ENCODE measurements around the gene DPYSL3. TPM values are rescaled to one million over a fixed set of nuclear protein-coding genes. Genes with fewer than 3 reads are reported as not detected.

The DPYSL3 gene
- total RNA-seq, 2 donors from 2014 or later: 0.05 to 0.12 TPM

GRCh38 chr5:147507480-147508126 is 2.3 kb downstream of the DPYSL3 start:
- ATAC-seq (replicated peaks in 1 of 2) (no peak), DNase-seq (no peak)
- peaks cover 31% of the 10 kb centered on the region for H3K27me3 Mint-ChIP-seq (ENCODE audit: low read depth)
- H3K9me3 Mint-ChIP-seq: peaks cover 0 to 2% of the 10 kb centered on the region in 2 donors
- H3K4me3 Mint-ChIP-seq: no peak overlapping the region
- no peak overlapping the region for H3K27ac Mint-ChIP-seq
- peaks cover 2 to 5% of the 10 kb centered on the region in 2 donors for H3K36me3 Mint-ChIP-seq (ENCODE audit: insufficient read depth in 2 of 2)
- peaks cover 6% of the 10 kb centered on the region for H3K4me1 Mint-ChIP-seq (ENCODE audit: low read depth)

- DNase-seq (no peak), ATAC-seq (replicated peaks in 1 of 2) (no peak)
- no peaks in the 10 kb centered on the region for H3K4me1 Mint-ChIP-seq (ENCODE audit: low read depth)
- H3K27me3 Mint-ChIP-seq (ENCODE audit: low read depth): peaks cover 16% of the 10 kb centered on the region
- no peak overlapping the region for H3K27ac Mint-ChIP-seq
- H3K9me3 Mint-ChIP-seq: peaks cover 0 to 3% of the 10 kb centered on the region in 2 donors
- no peaks in the 10 kb centered on the region for H3K36me3 Mint-ChIP-seq (ENCODE audit: insufficient read depth in 2 of 2)
- H3K4me3 Mint-ChIP-seq: no peak overlapping the region
Observed at GRCh38 chr5:147504535-147504934, 5.3 kb downstream of the DPYSL3 start.

- DNase-seq: no peak
- ATAC-seq (replicated peaks in 1 of 2): no peak
- no peak overlapping the region for H3K4me3 Mint-ChIP-seq
- no peaks in the 10 kb centered on the region for H3K4me1 Mint-ChIP-seq (ENCODE audit: low read depth)
- H3K27me3 Mint-ChIP-seq (ENCODE audit: low read depth): peaks cover 15% of the 10 kb centered on the region
- no peaks in the 10 kb centered on the region for H3K36me3 Mint-ChIP-seq (ENCODE audit: insufficient read depth in 2 of 2)
- H3K9me3 Mint-ChIP-seq: peaks cover 0 to 5% of the 10 kb centered on the region in 2 donors
- no peak overlapping the region for H3K27ac Mint-ChIP-seq
Observed at GRCh38 chr5:147504011-147504410, 5.9 kb downstream of the DPYSL3 start.

GRCh38 chr5:147490989-147491388 is 18.9 kb downstream of the DPYSL3 start:
- H3K9me3 Mint-ChIP-seq: no peaks in the 10 kb centered on the region
- DNase-seq (no peak), ATAC-seq (replicated peaks in 1 of 2) (no peak)
- no peak overlapping the region for H3K27ac Mint-ChIP-seq
- no peaks in the 10 kb centered on the region for H3K36me3 Mint-ChIP-seq (ENCODE audit: insufficient read depth in 2 of 2)
- no peaks in the 10 kb centered on the region for H3K4me1 Mint-ChIP-seq (ENCODE audit: low read depth)
- peaks cover 10% of the 10 kb centered on the region for H3K27me3 Mint-ChIP-seq (ENCODE audit: low read depth)
- no peak overlapping the region for H3K4me3 Mint-ChIP-seq

- H3K4me3 Mint-ChIP-seq: no peak overlapping the region
- H3K4me1 Mint-ChIP-seq (ENCODE audit: low read depth): no peaks in the 10 kb centered on the region
- peaks cover 2% of the 10 kb centered on the region in 2 donors for H3K9me3 Mint-ChIP-seq
- ATAC-seq (replicated peaks in 1 of 2) (no peak), DNase-seq (no peak)
- H3K27ac Mint-ChIP-seq: no peak overlapping the region
- no peaks in the 10 kb centered on the region for H3K27me3 Mint-ChIP-seq (ENCODE audit: low read depth)
- H3K36me3 Mint-ChIP-seq (ENCODE audit: insufficient read depth in 2 of 2): no peaks in the 10 kb centered on the region
Observed at GRCh38 chr5:147487031-147487750, 22.7 kb downstream of the DPYSL3 start.

- Mint-ChIP-seq H3K4me1 (ENCODE audit: low read depth) (no peaks in the 10 kb centered on the region), H3K27me3 (ENCODE audit: low read depth) (no peaks in the 10 kb centered on the region), H3K27ac (no peak overlapping the region), H3K9me3 (peaks cover 2% of the 10 kb centered on the region in 2 donors), H3K36me3 (ENCODE audit: insufficient read depth in 2 of 2) (no peaks in the 10 kb centered on the region), H3K4me3 (no peak overlapping the region)
- DNase-seq: no peak
- no peak for ATAC-seq (replicated peaks in 1 of 2)
Observed at GRCh38 chr5:147485814-147486213, 24.1 kb downstream of the DPYSL3 start.

GRCh38 chr5:147485046-147485445 is 24.8 kb downstream of the DPYSL3 start:
- H3K36me3 Mint-ChIP-seq (ENCODE audit: insufficient read depth in 2 of 2): no peaks in the 10 kb centered on the region
- no peak overlapping the region for H3K4me3 Mint-ChIP-seq
- peaks cover 5% of the 10 kb centered on the region for H3K27me3 Mint-ChIP-seq (ENCODE audit: low read depth)
- no peaks in the 10 kb centered on the region for H3K4me1 Mint-ChIP-seq (ENCODE audit: low read depth)
- peaks cover 2% of the 10 kb centered on the region in 2 donors for H3K9me3 Mint-ChIP-seq
- DNase-seq: no peak
- no peak overlapping the region for H3K27ac Mint-ChIP-seq
- ATAC-seq (replicated peaks in 1 of 2): no peak

- no peak overlapping the region for H3K4me3 Mint-ChIP-seq
- DNase-seq: no peak
- ATAC-seq (replicated peaks in 1 of 2): no peak
- no peaks in the 10 kb centered on the region for H3K4me1 Mint-ChIP-seq (ENCODE audit: low read depth)
- H3K9me3 Mint-ChIP-seq: peaks cover 2% of the 10 kb centered on the region in 2 donors
- H3K27me3 Mint-ChIP-seq (ENCODE audit: low read depth): peaks cover 8% of the 10 kb centered on the region
- H3K27ac Mint-ChIP-seq: no peak overlapping the region
- no peaks in the 10 kb centered on the region for H3K36me3 Mint-ChIP-seq (ENCODE audit: insufficient read depth in 2 of 2)
Observed at GRCh38 chr5:147484708-147485020, 25.2 kb downstream of the DPYSL3 start.

- Mint-ChIP-seq H3K4me3 (no peak overlapping the region), H3K36me3 (ENCODE audit: insufficient read depth in 2 of 2) (no peaks in the 10 kb centered on the region), H3K27ac (no peak overlapping the region), H3K4me1 (ENCODE audit: low read depth) (no peaks in the 10 kb centered on the region), H3K9me3 (peaks cover 2% of the 10 kb centered on the region in 2 donors), H3K27me3 (ENCODE audit: low read depth) (peaks cover 8% of the 10 kb centered on the region)
- DNase-seq (no peak), ATAC-seq (replicated peaks in 1 of 2) (no peak)
Observed at GRCh38 chr5:147483961-147484707, 25.7 kb downstream of the DPYSL3 start.

GRCh38 chr5:147483188-147483790 is 26.6 kb downstream of the DPYSL3 start:
- Mint-ChIP-seq H3K27me3 (ENCODE audit: low read depth) (peaks cover 8% of the 10 kb centered on the region), H3K36me3 (ENCODE audit: insufficient read depth in 2 of 2) (no peaks in the 10 kb centered on the region), H3K9me3 (peaks cover 2% of the 10 kb centered on the region in 2 donors), H3K4me1 (ENCODE audit: low read depth) (no peaks in the 10 kb centered on the region), H3K27ac (no peak overlapping the region), H3K4me3 (no peak overlapping the region)
- ATAC-seq (replicated peaks in 1 of 2): no peak
- no peak for DNase-seq

- Mint-ChIP-seq H3K27ac (no peak overlapping the region), H3K27me3 (ENCODE audit: low read depth) (peaks cover 8% of the 10 kb centered on the region), H3K4me1 (ENCODE audit: low read depth) (no peaks in the 10 kb centered on the region), H3K36me3 (ENCODE audit: insufficient read depth in 2 of 2) (no peaks in the 10 kb centered on the region), H3K9me3 (peaks cover 2% of the 10 kb centered on the region in 2 donors), H3K4me3 (no peak overlapping the region)
- no peak for ATAC-seq (replicated peaks in 1 of 2)
- DNase-seq: no peak
Observed at GRCh38 chr5:147482706-147483180, 27.1 kb downstream of the DPYSL3 start.

- DNase-seq: no peak
- H3K36me3 Mint-ChIP-seq (ENCODE audit: insufficient read depth in 2 of 2): no peaks in the 10 kb centered on the region
- ATAC-seq (replicated peaks in 1 of 2): no peak
- H3K4me1 Mint-ChIP-seq (ENCODE audit: low read depth): no peaks in the 10 kb centered on the region
- no peak overlapping the region for H3K4me3 Mint-ChIP-seq
- peaks cover 11% of the 10 kb centered on the region for H3K27me3 Mint-ChIP-seq (ENCODE audit: low read depth)
- H3K9me3 Mint-ChIP-seq: peaks cover 2 to 3% of the 10 kb centered on the region in 2 donors
- H3K27ac Mint-ChIP-seq: no peak overlapping the region
Observed at GRCh38 chr5:147481874-147482705, 27.8 kb downstream of the DPYSL3 start.

Data from activated T-cell treated with anti-CD3 and anti-CD28 coated beads, Interleukin-2, amount 50 U/mL, for 72 hours (primary cell).